ENCODE results near the gene MLLT10. TPM values are rescaled to one million over a fixed set of nuclear protein-coding genes. Genes with fewer than 3 reads are reported as not detected.

Gene MLLT10
- total RNA-seq, 1 experiment from 2014 or later, result 72.3 TPM

GRCh38 chr10:21530168-21530567 lies 3.9 kb upstream of the MLLT10 start:
- Histone ChIP-seq H3K79me2 (ENCODE audit: insufficient read depth, low read length) (no peaks in the 10 kb centered on the region; the same call in 1 of the 2 replicates), H3K23me2 (ENCODE audit: insufficient read length, low read depth, low read length, poor library complexity, severe bottlenecking) (peaks cover 16% of the 10 kb centered on the region), H4K91ac (ENCODE audit: insufficient read length, low read depth, low read length) (no peak overlapping the region), H4K20me1 (ENCODE audit: control insufficient read depth, insufficient read depth, insufficient read length) (no peaks in the 10 kb centered on the region), H3K14ac (ENCODE audit: insufficient read depth, low read length) (no peak overlapping the region), H2BK120ac (ENCODE audit: low read depth, low read length, poor library complexity, severe bottlenecking) (no peak overlapping the region), H3K9ac (ENCODE audit: extremely low read depth, insufficient read length, low read length) (no peak overlapping the region), H3K79me1 (ENCODE audit: insufficient read depth, low read depth, low read length, poor library complexity, severe bottlenecking) (no peaks in the 10 kb centered on the region), H3K23ac (ENCODE audit: insufficient read length, low read depth, low read length) (no peak overlapping the region), H3K56ac (ENCODE audit: insufficient read length, low read depth, low read length) (no peak overlapping the region), H3T11ph (ENCODE audit: low read length) (no peak overlapping the region), H2BK20ac (ENCODE audit: low read depth, low read length, poor library complexity, severe bottlenecking) (no peak overlapping the region), H3K27ac (ENCODE audit: insufficient read length, low read depth, low read length) (no peak overlapping the region), H2BK12ac (ENCODE audit: insufficient read length, low read depth, low read length) (no peak overlapping the region), H3K4me1 (ENCODE audit: insufficient read depth, low read length) (peaks cover 4% of the 10 kb centered on the region; the same call in 1 of the 2 replicates), H3K4ac (ENCODE audit: low read depth, low read length) (no peak overlapping the region), H2BK5ac (ENCODE audit: insufficient read length, low read length) (no peak overlapping the region), H2BK15ac (ENCODE audit: low read depth, low read length) (no peak overlapping the region), H2AK5ac (ENCODE audit: insufficient read length, low read length) (no peak overlapping the region), H3K9me3 (ENCODE audit: control insufficient read depth, low read depth, low read length) (no peaks in the 10 kb centered on the region), H3K18ac (ENCODE audit: insufficient read length, low read depth, low read length) (no peak overlapping the region), H4K5ac (ENCODE audit: insufficient read length, low read depth, low read length) (no peak overlapping the region), H4K8ac (replicated peaks; ENCODE audit: insufficient read length, low read depth, low read length) (no peak overlapping the region), H2AFZ (ENCODE audit: low read length) (no peak overlapping the region), H3K27me3 (ENCODE audit: insufficient read depth, low read length) (no peaks in the 10 kb centered on the region), H3K4me2 (ENCODE audit: insufficient read depth, insufficient read length, low read length) (no peak overlapping the region)
- TF ChIP-seq, protein P1, sequence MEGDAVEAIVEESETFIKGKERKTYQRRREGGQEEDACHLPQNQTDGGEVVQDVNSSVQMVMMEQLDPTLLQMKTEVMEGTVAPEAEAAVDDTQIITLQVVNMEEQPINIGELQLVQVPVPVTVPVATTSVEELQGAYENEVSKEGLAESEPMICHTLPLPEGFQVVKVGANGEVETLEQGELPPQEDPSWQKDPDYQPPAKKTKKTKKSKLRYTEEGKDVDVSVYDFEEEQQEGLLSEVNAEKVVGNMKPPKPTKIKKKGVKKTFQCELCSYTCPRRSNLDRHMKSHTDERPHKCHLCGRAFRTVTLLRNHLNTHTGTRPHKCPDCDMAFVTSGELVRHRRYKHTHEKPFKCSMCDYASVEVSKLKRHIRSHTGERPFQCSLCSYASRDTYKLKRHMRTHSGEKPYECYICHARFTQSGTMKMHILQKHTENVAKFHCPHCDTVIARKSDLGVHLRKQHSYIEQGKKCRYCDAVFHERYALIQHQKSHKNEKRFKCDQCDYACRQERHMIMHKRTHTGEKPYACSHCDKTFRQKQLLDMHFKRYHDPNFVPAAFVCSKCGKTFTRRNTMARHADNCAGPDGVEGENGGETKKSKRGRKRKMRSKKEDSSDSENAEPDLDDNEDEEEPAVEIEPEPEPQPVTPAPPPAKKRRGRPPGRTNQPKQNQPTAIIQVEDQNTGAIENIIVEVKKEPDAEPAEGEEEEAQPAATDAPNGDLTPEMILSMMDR (conservative IDR thresholded peaks at IDR 0.05), result no peak
- Mint-ChIP-seq H3K27me3 (ENCODE audit: low read depth) (no peaks in the 10 kb centered on the region), H3K4me1 (peaks cover 42 to 44% of the 10 kb centered on the region in 2 experiments), H3K9me3 (no peaks in the 10 kb centered on the region; a peak in 1 of 5 replicates), H3K36me3 (ENCODE audit: insufficient read depth in 1 of 3, low read depth in 3 of 3) (no peaks in the 10 kb centered on the region; a peak in 1 of 7 replicates), H3K27ac (no peak overlapping the region), H3K4me3 (no peak overlapping the region)
- no peak for DNase-seq
- no CpG with 5 or more reads among the region's 1 CpG for WGBS (ENCODE audit: extremely low coverage, insufficient read length, low lambda C conversion rate)
